Hematopoietic multipotent progenitor cell treated with erythropoietin and hydrocortisone succinate and interleukin-3 and kit ligand, for 6 days (in vitro differentiated cells): ENCODE measurements around the gene TBL3.

Experiments used
- DNase-seq: peaks from one replicate; pipeline ENCODE4 v3.0.0-alpha.2; 2015

The TBL3 gene

DNA sequence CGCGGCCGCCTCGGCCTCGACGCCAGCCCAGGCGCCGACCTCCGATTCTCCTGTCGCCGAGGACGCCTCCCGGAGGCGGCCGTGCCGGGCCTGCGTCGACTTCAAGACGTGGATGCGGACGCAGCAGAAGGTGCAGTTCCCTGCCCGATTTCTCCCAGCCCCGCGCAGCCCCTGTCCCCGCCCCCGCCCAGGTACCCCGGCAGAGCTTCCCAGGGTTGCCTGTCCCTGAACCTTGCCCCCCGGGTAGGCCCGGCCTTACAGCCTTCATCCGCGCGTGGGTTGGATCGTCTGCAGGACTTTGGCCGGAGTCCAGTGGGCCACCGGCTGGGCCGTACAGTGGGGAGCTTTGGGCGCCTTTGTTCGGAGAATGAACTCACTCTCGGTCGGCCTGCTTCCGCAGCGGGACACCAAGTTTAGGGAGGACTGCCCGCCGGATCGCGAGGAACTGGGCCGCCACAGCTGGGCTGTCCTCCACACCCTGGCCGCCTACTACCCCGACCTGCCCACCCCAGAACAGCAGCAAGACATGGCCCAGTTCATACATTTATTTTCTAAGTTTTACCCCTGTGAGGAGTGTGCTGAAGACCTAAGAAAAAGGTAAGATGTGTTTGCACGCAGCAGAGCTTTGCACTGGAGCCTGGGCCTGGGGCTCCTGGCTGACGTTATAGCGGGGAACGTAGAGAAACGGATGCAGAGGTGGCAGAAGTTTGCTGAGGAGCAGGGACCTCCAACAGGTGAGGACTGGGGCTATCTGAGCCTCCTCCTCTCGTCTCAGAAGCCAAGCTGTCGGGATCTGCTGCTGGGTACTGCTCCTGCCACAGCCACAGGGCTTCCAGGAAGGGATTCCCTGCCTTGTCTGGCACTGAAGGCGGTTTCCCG, 12.7 kb downstream of the TBL3 start:
- DNase-seq, result peak; percentile 49

DNA sequence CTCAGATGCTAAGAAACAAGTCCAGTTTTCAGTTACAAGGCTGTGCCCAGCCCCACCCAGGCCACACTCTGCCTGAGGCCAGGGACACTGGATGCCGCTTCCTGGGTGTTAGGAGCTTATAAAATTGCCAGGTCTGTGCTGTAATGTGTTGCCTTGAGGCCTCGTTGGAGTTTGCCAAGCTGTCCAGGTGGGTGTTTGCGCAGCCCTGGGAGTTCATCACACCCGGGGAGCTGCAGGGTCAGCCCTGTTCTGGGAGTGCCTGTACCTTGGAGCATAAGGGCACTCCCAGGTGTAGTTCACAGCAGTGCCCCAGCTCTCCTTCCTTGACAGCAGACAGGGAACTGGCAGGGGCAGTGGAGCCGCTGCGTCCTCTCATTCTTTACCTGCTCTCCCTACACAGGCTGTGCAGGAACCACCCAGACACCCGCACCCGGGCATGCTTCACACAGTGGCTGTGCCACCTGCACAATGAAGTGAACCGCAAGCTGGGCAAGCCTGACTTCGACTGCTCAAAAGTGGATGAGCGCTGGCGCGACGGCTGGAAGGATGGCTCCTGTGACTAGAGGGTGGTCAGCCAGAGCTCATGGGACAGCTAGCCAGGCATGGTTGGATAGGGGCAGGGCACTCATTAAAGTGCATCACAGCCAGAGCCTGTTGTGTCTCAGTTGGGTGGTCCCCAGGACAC, 13.8 kb downstream of the TBL3 start:
- no peak for DNase-seq

DNA sequence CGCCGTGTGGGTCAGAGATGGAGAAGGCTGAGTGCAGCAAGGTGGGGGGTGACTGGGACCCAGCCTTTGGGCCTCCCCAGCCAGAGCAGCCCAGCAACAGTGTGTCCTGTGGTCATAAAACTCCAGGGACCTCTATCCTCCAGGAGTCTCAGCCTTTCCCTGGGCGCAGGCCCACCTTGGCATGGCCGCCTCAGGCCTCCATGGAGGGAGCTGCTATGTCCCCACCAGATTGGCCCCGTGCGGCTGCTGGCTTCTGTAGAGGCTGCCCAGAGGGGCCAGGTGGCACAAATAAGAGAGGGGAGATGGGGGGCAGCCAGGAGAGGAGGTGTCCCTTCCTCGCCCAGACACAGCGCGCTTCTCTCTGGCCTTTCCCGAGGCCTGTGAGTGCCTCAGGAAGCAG, 15.3 kb downstream of the TBL3 start:
- DNase-seq, result no peak

DNA sequence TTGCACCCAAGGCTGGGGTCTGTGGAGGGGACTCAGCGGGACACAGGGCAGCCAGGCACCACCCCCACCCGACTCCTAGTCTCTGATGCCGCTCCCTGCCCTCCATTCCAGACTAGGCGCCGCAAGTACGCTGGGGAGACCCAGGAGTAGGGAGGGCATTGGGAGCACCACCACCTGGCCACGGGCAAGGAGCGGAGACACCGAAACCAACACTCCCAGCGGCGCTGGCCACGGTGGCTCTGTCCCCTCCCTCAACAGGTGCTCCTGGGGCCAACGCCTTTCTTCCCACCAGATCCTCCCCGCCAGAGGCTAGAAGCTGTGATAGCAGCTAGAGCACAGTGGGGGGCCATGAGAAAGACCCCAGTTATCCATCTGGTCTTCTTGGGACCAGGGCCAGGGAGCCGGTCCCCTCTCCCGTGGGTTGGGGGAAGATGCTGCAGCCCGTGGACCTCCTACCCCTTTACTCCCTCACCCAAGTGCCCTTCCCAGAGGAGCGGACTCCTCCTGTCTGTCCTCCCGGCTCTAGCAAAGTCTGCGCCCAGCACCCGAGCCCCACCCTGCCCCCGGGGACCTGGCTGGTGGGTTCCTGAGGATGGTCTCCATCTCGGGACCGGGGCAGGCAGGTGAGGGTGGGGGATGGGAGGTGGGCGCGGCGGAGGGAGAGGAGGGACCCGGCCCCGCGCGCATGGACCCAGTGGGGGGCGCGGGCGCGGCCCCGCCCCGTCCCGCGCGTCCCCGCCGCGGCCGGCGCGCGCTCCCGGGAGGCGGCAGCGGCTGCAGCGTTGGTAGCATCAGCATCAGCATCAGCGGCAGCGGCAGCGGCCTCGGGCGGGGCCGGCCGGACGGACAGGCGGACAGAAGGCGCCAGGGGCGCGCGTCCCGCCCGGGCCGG, 17.6 kb downstream of the TBL3 start, which contains the start of gene SYNGR3:
Gene SYNGR3, plus strand, starts transcription at position 762 of the 892 bp plus-strand sequence. CDS start 133 bp downstream, outside the sequence.
- no peak for DNase-seq

DNA sequence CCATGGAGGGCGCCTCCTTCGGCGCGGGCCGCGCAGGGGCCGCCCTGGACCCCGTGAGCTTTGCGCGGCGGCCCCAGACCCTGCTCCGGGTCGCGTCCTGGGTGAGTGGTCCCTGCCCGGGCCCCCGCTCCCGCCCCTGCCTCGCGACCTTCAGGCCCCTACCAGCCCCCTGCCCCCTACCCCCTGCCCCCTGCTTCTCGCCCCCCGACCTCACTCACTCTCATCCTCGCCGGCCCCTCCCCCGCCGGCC, 18.2 kb downstream of the TBL3 start:
- DNase-seq, result no peak

DNA sequence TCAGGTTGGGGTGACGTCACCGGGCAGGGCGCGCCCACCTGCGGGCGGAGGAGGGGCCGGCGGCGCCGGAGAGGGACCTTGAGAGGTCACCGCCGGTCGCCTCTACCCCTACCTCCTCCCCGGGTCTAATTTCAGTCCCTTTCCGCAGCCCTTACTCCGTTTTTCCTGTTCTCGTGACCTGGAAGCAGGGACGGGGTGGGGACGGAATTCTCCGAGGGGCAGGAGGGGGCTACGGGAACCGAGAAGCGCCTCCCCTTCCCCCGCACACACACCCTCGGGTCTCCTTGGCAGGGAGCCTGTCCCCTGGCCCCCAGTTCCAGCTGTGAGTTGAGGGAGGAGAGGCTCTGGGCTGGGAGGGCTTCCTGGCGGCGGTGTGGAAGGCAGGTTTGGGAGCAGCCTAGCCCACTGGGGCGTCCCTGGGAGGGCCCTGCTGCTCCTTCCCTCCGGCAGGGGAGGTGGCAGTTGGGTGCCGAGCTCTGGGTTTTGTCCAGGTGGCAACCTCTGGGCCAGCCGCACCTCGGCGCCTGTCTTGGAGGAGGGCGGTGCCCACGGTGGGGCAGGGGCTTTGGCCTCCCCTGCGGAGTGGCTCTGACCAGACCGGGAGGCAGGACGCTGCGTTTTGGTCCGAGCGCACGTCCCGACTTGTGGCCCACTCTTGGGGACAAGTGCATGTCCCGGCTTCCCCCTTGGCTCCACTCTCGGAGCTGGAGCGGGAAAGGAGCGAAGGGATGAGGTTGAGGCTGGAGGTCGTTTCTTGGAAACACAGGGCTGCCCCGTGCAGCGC, 18.7 kb downstream of the TBL3 start:
- DNase-seq, result no peak

DNA sequence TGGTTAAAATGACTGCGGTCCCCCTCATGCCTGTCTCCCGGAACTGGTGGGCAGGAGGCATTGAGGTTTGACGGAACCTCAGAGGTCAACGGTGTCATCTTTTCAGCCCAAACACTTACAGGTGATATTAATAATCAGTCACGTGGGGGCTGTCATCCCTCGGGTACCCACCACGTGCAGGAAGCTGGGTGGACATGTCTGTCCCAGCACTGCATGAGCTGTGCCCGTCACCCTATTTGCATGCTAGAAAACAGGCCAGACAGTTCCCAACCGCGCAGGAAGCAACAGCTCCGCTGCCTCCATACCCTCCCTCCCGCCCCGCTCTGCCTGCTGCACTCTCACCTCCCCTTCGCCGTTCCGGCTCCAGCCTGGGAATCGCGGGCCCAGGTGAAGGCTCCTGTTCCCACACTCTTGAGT, 19.3 kb downstream of the TBL3 start:
- peak; percentile 29 for DNase-seq

DNA sequence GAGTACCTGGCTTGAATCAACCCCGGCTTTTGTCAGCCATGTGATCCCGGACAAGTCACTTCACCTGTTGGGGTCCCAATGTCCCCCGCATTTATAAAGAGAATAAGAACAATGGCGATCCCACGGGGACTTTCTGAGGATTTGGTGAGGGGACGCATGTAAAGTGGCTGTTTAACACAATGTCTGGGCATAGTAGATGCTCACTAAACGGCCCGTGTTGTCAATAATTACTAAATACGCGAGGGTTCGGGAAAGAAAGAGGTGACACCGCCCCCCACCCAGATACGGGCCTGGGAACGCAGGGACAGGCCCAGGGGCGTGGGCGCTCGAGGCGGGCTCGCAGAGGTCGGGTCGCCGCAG, 19.7 kb downstream of the TBL3 start:
- DNase-seq, result no peak

DNA sequence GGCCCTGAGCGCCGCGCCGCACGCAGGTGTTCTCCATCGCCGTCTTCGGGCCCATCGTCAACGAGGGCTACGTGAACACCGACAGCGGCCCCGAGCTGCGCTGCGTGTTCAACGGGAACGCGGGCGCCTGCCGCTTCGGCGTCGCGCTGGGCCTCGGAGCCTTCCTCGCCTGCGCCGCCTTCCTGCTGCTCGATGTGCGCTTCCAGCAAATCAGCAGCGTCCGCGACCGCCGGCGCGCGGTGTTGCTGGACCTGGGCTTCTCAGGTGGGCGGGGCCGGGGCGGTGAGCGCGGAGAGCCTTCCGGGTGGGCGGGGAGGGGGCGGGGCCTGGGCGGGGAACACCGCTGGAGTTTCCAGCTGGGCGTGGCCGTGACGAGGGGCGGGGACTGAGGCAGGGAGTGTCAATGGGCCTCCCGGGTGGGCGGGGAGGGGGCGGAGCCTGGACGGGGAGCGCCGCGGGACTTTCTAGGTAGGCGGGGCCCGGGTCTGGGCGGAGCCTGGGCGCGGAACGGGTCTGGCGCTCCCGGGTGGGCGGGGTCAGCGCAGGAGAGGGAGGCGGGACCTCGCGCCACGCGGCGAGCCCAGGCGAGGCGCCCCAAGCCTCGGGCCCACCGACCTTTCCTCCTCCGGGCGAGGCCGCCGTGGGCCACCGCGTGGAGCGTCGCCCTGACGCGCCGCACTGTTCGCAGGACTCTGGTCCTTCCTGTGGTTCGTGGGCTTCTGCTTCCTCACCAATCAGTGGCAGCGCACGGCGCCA, 20.3 kb downstream of the TBL3 start:
- peak; percentile 96 for DNase-seq

DNA sequence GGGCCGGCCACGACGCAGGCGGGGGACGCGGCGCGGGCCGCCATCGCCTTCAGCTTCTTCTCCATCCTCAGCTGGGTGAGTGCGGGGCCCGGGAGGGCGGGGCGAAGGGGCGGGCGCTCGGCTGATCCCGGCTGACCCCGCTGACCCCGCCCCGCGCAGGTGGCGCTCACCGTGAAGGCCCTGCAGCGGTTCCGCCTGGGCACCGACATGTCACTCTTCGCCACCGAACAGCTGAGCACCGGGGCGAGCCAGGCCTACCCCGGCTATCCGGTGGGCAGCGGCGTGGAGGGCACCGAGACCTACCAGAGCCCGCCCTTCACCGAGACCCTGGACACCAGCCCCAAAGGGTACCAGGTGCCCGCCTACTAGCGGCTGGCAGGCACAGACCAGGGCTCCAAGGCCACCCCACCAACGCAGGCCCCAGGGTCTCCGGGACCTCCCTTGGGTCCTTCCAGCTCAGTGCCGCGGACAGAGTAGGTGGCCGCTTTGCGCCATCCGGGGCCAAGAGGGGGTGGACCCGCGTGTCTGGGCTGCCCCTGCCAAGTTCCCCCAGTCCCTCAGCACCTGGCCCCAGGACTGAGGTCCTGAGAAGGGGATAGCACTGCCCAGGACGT, 21.0 kb downstream of the TBL3 start:
- no peak for DNase-seq

DNA sequence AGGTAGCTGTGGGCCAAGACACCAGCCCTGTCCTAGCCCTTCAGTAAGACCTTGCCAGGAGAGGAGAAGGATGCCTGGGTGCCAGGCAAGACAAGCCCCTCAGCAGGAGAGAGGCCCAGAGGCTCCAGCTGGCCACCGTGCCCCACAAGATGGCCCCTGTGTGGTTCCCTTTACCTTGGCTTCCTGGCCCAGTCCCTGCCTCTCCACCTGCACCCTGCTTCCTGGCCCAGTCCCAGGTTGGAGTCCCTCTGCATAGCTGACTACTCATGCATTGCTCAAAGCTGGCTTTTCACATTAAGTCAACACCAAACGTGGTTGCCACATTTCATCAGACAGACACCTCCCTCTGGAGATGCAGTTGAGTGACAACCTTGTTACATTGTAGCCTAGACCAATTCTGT, 21.9 kb downstream of the TBL3 start:
- no peak for DNase-seq

DNA sequence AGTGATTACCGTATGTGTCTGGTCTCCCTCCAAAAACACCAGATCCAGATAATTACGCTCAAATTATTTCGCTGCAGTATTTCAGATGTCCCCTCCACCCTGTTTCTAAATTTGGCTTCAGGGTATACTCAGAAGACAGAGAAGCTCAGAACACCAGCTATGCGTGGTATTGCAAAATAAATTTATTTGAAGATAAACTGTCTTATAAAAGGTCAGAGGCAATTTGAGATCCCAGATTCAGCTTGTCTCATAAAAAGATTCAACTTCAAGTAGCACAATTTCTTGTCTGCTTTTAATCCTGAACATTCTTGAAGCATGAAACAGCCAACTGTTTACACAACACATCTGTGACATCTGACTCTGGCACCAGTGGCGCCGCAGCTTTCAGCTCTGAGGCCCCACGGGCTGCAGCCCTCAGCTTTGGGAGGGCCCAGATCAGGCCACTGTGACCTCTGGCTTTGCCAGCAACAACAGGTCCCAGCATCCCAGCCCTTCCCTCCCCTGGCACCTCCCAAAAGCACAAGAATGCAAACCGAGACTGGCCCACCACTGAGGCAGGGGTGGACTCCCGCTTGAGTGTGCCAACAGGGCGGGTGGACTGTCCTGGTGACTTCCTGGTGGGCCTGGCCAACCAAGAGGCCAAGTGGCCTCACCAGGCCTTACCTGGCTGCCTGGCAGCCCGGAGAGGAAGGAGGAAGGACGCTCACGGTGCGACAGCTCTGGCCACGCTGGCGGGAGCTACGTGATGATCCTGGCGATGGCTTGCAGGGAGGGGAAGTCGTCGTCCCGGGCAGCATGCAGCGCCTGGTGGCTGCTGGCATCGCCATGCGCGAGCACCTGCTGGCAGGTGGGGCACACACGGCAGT, 25.9 kb downstream of the TBL3 start:
- DNase-seq, result no peak

DNA sequence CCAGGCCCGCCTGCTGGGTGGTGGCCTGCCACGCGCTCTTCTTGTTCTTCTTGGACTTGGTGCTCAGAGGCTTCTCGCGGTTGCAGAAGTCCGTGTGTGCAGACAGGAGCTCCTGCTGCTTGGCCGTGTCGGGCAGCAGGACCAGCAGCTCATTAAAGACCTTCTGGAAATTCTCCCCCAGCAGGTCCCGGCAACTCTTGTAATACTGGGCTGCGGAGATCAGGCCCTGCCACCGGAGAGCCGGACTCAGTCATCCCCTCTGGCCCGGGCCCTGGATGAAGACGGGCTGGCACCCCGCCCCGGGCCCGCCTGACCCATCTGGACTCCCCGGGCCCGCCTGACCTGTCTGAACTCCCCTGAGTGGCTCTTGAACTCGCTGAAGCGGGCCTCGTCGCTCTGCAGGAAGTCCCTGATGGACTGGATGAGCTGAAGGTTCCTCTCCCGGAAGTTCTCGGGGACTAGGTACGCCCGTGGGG, 26.5 kb downstream of the TBL3 start:
- DNase-seq, result no peak

DNA sequence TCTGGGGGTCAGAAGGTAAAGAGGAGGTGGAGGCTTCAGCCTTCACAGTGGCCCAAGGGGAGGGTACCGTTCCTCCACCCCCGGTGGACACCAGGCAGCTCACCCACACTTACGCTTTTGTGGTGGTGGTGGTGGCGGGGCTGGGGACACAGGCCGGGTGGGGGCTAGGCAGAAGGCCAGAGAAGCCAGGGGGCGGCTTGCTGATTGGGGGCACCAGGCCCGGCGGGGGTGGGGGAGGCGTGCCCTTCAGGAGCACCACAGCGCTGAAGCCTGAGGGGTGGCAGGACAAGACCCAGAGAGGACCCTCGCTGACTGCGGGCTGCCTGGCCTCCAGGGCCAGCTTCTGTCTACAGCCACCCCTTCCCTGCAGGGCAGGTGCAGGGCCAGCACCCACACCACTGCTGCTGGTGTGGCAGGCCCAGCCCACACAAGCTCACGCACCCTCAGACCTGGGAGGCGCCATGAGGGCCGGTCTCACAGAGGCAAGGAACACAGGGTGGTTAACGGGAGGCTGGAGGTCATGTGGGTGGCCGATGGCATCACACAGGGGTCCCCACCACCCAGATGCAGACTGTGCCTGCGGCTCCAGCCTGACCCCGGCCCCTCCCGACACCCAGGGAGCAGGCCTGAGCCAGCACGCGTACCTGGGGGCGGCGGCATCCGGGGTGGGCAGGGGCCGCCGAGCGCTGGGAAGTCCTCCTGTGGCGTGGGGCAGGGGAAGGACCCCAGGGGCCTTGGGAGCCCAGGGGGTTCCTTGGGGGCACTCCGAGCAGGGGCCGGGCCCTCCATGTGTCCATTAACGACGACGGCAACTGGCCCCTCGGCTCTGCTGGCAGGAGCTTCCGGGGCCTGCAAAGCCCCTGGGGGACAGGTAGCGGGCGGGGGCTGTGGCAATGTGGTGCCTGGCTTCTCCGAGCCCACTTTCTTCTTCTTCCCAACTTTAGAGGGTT, 27.3 kb downstream of the TBL3 start:
- no peak for DNase-seq

DNA sequence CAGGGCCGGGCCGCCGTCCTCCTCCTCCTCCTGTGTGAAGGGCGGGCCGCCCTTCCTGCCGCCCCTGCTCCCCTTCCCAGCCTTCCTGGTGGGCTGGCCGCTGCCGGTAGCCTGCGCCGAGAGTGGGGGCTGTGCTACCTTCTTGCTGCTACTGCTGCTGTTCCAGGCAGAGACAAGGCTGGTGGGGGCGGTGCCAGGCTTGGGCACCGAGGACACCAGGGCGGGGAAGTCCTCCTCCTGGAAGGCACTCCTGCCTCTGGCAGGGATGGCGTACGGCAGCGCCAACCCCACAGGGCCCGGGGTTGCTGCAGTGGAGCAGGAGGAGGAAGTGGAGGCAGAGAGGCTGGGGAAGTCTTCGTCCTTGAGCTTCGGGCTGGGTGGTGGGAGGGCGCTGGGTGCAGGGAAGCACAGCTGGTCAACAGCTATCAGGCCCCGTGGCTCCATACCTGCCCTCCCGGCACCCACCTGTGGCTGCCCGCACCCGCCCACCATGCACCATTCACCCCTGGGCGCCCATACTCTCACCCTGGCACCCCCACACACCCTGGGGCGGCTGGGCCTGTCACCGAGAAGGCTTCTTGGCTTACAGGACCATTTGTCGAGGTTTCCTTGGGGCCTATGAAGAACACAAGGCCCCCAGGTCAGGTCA, 28.1 kb downstream of the TBL3 start:
- DNase-seq, result no peak

DNA sequence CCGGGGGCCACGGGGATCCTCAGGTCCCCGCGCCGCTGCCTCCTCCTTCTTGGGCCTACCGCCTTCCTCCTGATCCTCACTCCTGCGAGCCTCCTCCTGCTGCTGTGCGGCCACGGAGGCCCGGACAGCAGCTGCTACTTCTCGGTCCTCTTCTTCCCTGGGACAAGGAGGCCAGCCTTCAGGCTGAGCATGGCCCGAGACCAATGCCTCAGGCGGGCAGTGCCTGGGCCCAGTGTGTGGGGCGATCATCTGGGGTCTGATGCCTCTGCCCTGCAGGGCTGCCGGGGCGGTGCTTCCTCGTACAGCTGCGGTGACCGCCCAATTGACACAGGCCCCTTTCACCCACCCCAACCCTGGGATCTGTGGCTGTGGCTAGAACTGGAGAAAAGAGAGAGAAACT, 29.2 kb downstream of the TBL3 start:
- DNase-seq, result no peak

DNA sequence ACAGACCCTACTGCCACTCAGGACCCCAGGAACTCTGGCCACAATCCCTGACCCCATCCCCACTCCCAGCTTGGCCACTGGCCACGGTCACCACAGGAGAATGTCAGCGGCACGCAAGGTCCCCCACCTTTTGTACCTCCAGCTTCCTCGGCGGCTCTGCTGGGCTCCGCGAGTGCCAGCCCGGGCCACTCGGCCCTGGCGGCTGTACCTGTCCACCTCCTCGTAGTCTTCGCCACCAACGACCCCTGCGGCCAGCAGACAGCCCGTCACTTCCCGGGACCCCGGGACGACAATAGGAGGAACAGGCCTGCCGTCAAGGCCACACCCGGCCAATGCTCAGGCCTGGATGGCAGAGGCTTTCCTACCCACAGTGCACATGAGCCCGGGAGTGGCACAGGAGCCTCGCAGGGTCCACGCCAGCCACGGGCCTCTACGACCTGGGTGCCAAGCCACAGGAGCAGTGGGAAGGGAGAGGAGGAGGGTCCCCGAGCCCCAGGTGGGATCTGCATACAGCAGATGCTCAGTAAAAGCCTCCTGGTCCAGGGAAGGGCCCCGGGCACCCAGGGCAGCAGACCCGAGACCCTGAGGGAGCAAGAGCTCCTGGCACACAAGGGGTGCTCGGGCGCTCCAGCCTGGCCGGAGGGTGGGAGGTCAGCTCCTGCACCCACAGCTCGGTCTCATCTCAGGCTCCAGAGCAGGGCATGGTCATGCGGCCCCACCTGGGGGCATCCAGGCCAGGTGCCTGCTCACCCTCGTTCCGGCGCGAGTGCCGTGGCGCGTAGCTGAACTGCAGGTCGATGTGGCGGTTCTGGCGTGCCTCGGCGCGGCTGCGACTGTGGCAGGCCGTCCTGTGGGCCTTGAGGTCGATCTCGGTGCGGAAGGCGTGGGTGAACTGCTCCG, 29.9 kb downstream of the TBL3 start:
- no peak for DNase-seq
